AG09319 (cell line): Measurements from ENCODE around the gene EXPH5.

Source experiments
- DNase-seq: peaks from one replicate; pipeline ENCODE4 v3.0.0-alpha.2; 2010; ENCODE audit warnings: low read depth; ENCODE audit errors: extremely low read depth
- TF ChIP-seq, protein P1 (sequence below): IDR thresholded peaks from 2 replicates; pipeline ENCODE4 v1.5.1; 2011; ENCODE audit warnings: low read depth, mild to moderate bottlenecking, inconsistent platforms, low read length, moderate library complexity

EXPH5 gene

DNA sequence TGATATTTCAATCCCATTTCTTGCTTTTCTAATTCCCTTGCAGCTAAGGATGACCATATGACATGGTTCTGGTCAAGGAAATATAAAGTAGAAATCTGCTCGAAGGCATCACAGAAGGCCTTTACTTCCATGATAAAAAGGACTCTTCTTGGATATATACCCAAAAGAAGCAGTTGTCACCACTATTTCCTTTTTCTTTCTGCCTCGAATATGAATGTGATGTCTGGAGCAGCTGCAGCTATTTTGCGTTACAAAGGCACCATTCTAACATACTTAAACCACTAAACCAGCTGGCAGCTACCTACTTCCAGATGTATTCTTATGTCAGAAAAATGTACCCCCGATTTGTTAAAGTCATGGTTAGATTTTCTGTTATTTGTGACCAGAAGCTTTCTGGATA lies 18.9 kb downstream of the EXPH5 start:
- TF ChIP-seq, protein P1, sequence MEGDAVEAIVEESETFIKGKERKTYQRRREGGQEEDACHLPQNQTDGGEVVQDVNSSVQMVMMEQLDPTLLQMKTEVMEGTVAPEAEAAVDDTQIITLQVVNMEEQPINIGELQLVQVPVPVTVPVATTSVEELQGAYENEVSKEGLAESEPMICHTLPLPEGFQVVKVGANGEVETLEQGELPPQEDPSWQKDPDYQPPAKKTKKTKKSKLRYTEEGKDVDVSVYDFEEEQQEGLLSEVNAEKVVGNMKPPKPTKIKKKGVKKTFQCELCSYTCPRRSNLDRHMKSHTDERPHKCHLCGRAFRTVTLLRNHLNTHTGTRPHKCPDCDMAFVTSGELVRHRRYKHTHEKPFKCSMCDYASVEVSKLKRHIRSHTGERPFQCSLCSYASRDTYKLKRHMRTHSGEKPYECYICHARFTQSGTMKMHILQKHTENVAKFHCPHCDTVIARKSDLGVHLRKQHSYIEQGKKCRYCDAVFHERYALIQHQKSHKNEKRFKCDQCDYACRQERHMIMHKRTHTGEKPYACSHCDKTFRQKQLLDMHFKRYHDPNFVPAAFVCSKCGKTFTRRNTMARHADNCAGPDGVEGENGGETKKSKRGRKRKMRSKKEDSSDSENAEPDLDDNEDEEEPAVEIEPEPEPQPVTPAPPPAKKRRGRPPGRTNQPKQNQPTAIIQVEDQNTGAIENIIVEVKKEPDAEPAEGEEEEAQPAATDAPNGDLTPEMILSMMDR: no peak
- DNase-seq: no peak

DNA sequence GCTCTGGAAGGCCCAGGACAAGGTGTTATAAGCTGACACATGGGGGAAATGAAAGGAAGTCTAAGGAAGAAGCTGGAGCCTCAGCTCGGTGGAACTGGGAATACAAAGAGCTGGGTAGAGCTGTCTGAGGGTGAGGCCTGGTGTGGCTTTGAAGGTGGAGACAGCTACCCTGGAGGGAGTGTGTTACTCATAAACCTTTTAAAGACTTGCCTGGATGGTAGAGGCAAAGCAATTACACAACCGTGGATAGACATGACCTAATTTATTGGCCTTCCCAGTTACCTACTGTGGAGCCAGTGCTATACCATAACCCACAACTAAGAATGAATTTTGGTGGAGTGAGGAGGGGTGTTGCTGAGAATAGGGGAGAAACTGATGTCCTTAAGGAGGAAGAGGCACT lies 22.6 kb downstream of the EXPH5 start:
- TF ChIP-seq, protein P1: no peak
- no peak for DNase-seq

DNA sequence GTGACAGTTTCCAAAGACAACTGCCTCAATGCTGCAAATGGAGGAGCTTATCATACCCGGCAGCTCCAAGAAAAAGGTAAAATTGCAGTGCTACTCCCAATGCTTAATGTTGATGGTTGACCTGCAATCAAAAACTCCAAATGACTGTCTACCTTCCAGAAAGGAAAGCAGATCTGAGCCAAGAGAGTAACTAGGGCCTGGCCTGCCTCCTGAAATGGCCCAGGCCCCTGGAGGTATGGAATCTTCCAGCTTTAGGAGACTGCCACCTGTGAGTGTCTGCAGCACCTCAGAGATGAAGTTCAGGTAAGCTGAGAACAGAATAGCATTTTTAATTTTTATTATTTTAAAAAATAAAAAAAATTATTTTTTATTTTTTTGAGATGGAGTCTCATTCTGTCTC lies 23.7 kb downstream of the EXPH5 start:
- DNase-seq: no peak
- TF ChIP-seq, protein P1: no peak

DNA sequence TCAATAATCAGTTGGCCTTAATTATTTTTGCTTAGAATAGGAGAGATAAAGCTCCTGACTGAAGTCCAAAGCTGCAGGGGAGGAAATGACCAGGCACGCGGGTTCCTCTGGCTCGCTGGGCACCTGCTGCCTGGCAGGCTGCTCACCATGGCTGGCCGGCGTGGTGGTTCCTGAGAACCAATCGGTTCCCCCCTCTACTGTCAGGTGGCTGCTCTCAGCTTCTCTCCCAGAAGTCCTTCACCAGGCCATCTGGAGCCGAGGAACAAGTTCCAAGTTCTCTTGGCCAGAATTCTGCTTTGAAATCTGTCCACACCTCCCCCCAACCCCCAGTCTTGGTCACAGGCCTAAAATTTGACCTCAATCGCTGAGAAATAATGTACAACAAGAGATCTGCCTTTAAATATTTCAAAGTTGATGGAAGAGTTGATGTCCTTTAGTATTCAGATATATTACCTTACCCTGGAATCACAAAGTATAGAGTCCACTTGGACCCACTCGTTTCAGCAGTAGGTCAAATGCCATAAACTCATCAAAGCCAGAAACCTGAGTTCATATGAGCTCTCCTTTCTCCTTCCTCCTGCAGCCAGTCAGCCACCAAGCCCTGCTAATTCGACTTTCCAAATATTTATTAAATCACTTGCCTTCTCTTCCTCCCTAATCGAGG lies 25.2 kb downstream of the EXPH5 start:
- TF ChIP-seq, protein P1: no peak
- DNase-seq: no peak

DNA sequence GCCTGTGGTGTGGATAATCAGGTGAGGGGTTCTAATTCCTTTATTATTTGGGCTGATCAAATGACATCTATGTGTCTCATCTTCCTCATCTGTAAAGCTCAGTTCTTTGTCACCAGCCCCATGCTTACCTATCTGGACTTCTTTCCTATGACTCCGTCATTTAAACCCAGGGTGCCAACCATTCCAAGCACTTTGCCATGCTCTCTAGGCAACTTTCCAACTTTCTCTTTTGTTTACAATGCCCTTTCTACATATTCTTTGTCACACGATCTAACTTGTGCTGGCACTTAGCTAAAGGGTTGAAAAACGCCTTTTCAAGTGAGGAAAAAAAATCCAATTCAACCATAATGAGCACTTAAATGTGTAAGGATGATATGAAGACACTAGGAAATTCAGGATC lies 27.9 kb downstream of the EXPH5 start:
- TF ChIP-seq, protein P1: no peak

DNA sequence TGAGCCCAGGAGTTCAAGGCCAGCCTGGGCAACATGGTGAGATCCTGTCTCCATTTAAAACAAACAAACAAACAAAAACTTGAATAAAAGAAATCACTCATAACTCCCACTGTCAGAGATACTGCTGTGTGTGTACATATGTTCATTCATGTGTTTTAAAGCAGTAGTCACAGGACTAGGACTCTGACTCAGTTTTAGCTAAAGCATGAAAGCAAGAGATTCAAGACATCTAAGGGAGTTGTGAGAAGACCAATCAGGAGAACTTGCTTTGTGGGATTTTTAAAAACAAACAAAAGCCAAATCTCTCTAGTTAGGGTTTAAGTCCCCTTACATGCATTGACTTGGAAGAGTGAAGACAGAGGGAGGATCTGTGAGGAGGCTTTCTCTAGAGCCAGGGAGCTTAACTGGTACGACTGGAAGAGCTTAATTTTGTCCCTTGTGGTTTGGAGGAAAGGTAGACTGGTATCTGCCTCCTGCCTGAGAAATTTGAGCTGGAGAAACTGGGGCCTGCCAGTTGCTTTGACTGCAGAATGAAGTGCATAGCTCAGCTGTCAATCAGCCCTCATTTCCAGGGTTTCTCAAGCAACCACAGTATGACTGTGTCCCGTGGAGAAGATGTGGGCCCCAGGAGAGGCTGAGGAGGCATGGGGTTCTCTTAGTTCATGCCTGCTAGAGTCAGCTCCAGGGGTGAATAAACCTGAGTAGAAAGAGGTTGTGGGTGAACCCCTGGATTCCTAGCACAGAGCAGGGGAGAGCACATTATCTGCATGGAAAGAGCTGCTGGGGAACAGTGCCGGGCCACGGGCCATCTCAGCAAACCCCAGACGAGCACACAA lies 30.6 kb downstream of the EXPH5 start:
- DNase-seq: no peak
- TF ChIP-seq, protein P1: no peak

More for the DNA sequence above, 27.9 kb downstream of the EXPH5 start:
- no peak for DNase-seq

DNA sequence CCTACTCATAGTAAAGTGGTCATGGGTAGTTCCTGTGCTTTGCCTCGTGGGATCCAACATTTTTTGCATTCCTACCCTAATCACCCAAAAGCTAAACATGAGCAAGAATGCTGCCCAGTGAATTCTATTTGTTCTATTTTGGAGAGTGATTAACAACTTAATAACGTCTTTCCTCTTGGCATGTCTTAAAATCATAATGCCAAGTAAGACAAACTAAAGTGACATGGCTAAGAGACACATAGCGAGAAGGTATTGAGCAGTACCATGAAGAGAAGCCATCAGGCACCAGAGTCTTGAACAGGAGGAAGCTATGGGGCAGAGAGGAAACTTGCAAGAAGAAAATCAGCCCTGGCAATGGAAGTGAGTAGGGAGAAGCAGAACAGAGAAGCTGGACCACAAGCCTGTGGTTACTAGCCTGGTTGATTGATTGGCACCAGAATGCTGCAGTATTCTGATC lies 32.0 kb downstream of the EXPH5 start:
- TF ChIP-seq, protein P1: no peak
- no peak for DNase-seq
